ENCODE data around the gene OR10J1.

Gene OR10J1, protein sequence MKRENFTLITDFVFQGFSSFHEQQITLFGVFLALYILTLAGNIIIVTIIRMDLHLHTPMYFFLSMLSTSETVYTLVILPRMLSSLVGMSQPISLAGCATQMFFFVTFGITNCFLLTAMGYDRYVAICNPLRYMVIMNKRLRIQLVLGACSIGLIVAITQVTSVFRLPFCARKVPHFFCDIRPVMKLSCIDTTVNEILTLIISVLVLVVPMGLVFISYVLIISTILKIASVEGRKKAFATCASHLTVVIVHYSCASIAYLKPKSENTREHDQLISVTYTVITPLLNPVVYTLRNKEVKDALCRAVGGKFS
- total RNA-seq = 0 reads per million in 9 experiments

DNA sequence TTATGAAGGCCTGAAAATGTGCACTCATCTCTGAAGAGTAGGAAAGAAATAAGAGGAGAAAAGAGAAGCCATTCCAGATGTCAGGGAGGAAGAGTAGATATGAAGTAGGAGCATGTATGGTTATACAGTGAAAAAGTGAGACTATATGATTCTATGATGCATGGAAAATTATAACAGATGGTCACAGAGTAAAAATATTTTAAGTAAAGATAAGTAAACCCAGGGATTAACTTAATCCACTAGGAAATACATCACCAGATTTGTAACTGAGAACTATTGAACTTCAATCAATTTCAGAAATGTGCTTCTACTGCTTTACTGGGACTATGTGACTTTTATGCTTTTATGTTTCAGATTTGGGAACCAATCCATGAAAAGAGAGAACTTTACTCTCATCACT, at the start of gene OR10J1:
TSS of gene OR10J1 (plus strand) at position 301 of the 400 bp plus-strand sequence. CDS start at position 371, 70 bp downstream.
- ATAC-seq (replicated peaks) = no peak
- no peak within 1 kb of the TSS for H3K27ac Mint-ChIP-seq
- no peaks in the 10 kb centered on the region for H3K9me3 Mint-ChIP-seq
- H3K4me3 Mint-ChIP-seq = no peak within 1 kb of the TSS
- no peaks in the 10 kb centered on the region for H3K36me3 Mint-ChIP-seq (ENCODE audit: insufficient read depth)
- no peak for DNase-seq
- H3K4me1 Mint-ChIP-seq (ENCODE audit: low read depth in 2 of 2) = no peaks in the 10 kb centered on the region
- peaks cover 58 to 70% of the 10 kb centered on the region in 2 donors for H3K27me3 Mint-ChIP-seq

DNA sequence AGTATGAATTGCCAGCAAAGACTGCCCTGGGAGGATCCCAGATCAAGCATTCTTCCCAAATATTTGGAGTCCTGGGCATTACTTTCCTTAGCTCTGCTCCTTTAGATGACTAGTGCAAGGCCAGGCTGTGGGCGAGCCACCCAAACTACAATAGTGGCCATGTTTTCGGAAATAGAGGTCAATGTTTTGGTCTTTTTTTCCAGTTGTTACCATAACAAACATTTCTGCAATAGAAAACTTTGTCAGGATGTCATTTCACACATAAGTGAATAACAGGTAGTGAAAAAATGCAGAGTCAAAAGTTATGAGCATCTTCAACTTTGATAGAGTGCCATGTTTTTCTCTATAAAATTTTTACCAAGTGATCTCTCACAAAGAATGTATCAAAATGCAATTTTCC, 32.7 kb upstream of the OR10J1 start:
- Mint-ChIP-seq H3K36me3 (ENCODE audit: insufficient read depth) (no peaks in the 10 kb centered on the region), H3K9me3 (no peaks in the 10 kb centered on the region), H3K27ac (no peak overlapping the region), H3K4me1 (ENCODE audit: low read depth in 2 of 2) (no peaks in the 10 kb centered on the region), H3K27me3 (peaks cover 10 to 37% of the 10 kb centered on the region in 2 donors), H3K4me3 (no peak overlapping the region)
- no peak for ATAC-seq (replicated peaks)
- no peak for DNase-seq

DNA sequence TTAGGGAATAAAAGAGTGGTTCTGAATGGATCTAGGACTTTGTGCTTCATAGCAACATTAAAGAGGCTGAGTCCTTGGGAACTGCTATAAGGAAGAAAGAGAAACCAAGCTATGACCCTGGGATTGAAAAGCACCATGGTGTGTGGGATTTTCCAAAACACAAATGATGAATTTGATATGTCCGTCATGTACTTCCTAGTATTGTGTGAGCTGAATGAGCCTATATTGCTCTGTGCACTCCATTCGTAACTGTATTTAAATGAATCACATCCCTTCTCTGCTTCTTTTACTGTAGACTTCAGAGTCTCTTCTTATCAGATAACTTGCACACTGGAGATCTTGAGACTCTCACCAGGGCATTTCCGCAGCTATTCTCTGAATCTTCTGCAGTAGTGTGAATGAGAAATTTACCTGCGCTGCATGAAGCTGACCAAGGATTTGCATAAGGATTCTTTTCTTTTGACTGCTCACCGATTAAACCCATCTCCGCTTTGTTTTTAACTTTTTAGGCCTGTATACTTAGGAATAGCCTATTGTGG, 30.6 kb upstream of the OR10J1 start:
- no peak for ATAC-seq (replicated peaks)
- Mint-ChIP-seq H3K27ac (no peak overlapping the region), H3K27me3 (peaks cover 10 to 19% of the 10 kb centered on the region in 2 donors), H3K4me1 (ENCODE audit: low read depth in 2 of 2) (no peaks in the 10 kb centered on the region), H3K9me3 (no peaks in the 10 kb centered on the region), H3K36me3 (ENCODE audit: insufficient read depth) (no peaks in the 10 kb centered on the region), H3K4me3 (no peak overlapping the region)
- DNase-seq = no peak

DNA sequence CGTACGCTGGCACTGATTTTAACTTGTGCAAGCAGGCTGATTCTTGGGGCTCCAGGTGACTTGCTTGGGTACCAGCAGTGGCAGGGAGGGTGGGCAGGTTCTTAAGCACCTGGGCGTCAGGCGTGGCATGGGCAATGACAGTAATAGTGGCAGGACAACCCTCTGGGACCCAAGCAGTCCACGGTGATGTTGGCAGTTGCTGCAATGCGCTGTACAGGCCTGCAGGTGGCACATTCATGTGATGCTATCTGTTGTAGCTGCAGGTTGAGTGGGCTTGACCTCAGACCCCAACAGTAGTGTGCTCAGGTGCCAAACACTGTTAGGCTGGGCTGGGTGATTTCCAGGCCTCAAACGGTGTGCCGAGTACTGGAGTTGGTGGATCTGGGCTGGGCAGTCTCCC, 17.7 kb upstream of the OR10J1 start:
- Mint-ChIP-seq H3K9me3 (peaks cover 7 to 8% of the 10 kb centered on the region in 2 donors), H3K27ac (no peak overlapping the region), H3K27me3 (peaks cover 32 to 44% of the 10 kb centered on the region in 2 donors), H3K36me3 (ENCODE audit: insufficient read depth) (no peaks in the 10 kb centered on the region), H3K4me1 (ENCODE audit: low read depth in 2 of 2) (no peaks in the 10 kb centered on the region), H3K4me3 (no peak overlapping the region)
- DNase-seq = no peak
- no peak for ATAC-seq (replicated peaks)

DNA sequence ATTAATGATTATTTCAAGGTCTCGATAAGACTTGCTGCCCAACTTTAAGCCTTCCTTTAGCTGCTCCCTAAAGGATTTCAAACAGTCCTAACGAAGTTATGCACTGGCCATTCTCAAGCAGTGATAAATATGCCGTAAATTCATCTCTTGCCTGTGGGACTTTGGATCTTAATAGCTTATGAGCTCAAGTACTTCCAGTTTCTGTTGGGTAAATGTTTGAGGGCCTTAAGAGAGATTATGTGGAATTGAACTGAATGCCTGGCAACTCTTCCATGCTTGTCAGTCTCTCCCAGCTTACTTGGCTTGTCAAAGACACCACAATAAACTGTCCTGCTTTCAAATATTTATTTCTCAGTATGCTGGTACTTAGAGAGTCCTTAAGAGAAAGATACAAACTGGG, 11.0 kb upstream of the OR10J1 start:
- DNase-seq = no peak
- H3K27me3 Mint-ChIP-seq = peaks cover 25 to 30% of the 10 kb centered on the region in 2 donors
- H3K27ac Mint-ChIP-seq = no peak overlapping the region
- no peak overlapping the region for H3K4me3 Mint-ChIP-seq
- no peak for ATAC-seq (replicated peaks)
- H3K4me1 Mint-ChIP-seq (ENCODE audit: low read depth in 2 of 2) = no peaks in the 10 kb centered on the region
- no peaks in the 10 kb centered on the region for H3K9me3 Mint-ChIP-seq
- H3K36me3 Mint-ChIP-seq (ENCODE audit: insufficient read depth) = no peaks in the 10 kb centered on the region

DNA sequence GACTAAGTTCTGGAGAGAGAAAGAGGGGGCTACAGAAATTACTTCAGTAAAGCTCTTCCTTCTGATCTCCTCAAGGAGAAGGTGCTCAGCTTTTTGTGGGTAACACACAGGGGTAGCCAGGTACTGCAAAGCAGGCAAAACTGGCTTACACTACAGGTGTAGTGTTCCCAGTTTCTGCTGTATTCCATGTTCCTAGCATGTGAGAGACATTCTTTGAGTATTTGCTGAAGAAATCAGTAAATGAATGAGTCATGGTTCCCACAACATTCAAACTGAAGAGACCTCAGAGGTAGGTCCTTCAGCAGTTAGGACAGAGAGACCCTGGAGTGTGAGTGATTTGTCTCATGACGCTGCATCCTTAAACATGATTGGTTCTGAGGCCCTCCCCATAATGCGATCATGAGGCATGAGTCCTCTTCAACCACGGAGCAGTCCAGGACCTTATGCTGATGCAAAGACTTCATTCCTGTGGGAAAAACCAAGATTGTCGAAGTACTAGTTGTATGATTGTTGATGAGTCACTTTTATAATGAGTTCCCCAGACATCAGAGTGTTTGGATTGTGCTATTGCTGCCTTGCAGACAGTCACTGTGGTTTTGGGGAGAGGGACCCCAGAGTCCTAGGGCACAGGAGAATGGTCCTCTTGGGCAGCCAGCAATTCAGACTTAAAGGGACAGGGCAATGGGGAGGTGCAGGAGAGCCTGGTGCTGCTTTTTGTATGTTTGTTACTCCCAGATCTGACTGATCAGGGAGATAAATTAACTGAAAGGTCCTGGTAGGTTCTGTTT, 10.3 kb upstream of the OR10J1 start:
- ATAC-seq (replicated peaks) (no peak), DNase-seq (no peak)
- Mint-ChIP-seq H3K4me1 (ENCODE audit: low read depth in 2 of 2) (no peaks in the 10 kb centered on the region), H3K27ac (no peak overlapping the region), H3K27me3 (peaks cover 24 to 27% of the 10 kb centered on the region in 2 donors), H3K9me3 (no peaks in the 10 kb centered on the region), H3K36me3 (ENCODE audit: insufficient read depth) (no peaks in the 10 kb centered on the region), H3K4me3 (no peak overlapping the region)

DNA sequence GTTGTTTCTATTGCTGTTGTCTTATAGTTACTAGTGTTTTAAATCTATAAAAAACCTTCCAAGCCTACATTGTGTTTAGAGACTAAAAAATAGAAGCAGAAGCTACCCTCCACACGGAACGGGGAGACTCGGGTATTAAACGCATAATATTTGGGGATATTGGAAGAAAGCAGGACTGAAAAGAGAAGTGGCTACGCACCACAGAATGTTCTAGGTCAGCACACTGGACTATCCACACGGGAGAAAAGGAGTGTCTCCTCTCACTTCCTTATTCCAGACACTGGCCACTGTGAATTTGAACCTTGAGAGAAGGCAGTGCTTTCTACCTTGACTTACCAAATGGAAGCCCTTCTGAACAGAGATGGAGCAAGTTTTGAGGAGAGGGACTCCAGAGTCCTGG, 8.5 kb upstream of the OR10J1 start:
- Mint-ChIP-seq H3K4me1 (ENCODE audit: low read depth in 2 of 2) (no peaks in the 10 kb centered on the region), H3K27me3 (peaks cover 23 to 44% of the 10 kb centered on the region in 2 donors), H3K27ac (no peak overlapping the region), H3K36me3 (ENCODE audit: insufficient read depth) (no peaks in the 10 kb centered on the region), H3K9me3 (no peaks in the 10 kb centered on the region), H3K4me3 (no peak overlapping the region)
- DNase-seq = no peak
- no peak for ATAC-seq (replicated peaks)

DNA sequence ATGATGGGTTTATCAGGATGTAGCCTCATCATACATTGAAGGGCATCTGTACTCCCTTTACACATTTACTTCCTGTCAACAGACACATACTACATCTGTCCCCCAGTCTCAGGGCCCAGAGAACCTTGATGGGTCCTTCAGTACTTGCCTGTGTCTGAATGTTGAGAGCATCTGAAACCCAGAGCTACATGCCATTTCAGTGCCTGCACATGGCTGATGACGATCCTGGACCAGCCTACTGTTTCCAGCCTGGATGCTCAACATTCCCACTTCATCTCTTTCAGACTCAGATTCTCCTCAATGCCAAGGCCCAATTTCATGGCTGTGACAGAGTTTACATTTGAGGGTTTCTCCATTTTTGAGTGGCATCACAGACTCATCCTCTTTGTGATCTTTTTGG, 7.6 kb upstream of the OR10J1 start, which contains the start of gene OR10J4:
TSS of gene OR10J4 (plus strand) at position 301 of the 400 bp plus-strand sequence.
- DNase-seq = no peak
- Mint-ChIP-seq H3K27ac (no peak within 1 kb of the TSS), H3K9me3 (no peaks in the 10 kb centered on the region), H3K27me3 (peaks cover 32 to 53% of the 10 kb centered on the region in 2 donors), H3K4me1 (ENCODE audit: low read depth in 2 of 2) (no peaks in the 10 kb centered on the region), H3K36me3 (ENCODE audit: insufficient read depth) (no peaks in the 10 kb centered on the region), H3K4me3 (no peak within 1 kb of the TSS)
- ATAC-seq (replicated peaks) = no peak

DNA sequence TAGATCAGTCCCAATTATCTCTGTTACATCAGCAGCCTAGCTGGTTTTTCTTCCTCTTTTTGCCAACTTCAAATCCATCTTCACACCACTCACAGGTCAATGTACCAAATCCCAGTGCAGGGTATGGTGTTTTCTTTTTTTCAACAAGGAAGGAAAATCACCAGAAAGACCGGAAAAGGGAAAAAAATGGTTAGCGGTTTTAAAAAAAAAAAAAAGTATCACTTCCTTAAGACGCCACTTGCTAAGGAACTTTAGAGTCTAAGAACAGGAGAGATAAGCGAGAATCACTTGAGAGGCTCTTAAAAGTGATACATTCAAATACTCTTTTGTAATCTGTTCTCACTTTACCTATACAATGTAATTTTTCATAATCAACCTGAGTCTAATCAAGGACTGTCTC, 3.1 kb upstream of the OR10J1 start:
- ATAC-seq (replicated peaks) = no peak
- H3K4me3 Mint-ChIP-seq = no peak overlapping the region
- no peaks in the 10 kb centered on the region for H3K36me3 Mint-ChIP-seq (ENCODE audit: insufficient read depth)
- H3K9me3 Mint-ChIP-seq = no peaks in the 10 kb centered on the region
- no peak for DNase-seq
- H3K4me1 Mint-ChIP-seq (ENCODE audit: low read depth in 2 of 2) = no peaks in the 10 kb centered on the region
- no peak overlapping the region for H3K27ac Mint-ChIP-seq
- peaks cover 61 to 77% of the 10 kb centered on the region in 2 donors for H3K27me3 Mint-ChIP-seq

DNA sequence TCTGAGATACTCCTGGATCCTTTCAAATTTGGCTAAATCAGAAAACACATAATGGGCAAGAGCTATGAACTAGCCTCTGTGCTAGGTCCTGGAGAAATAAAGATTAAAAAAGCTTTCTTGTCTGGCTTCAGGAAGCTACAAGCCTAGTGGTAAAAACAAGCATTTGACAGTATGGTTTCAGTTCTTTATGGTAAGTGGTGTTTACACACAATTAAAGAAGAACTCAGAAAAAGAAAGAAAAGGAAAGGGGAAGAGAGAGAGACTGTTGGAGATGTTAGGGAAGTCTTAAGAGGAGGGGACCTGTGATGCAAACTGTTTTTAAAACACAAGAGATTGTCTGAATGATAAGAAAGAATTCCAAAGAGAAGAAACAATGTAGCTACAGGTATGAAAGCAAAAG, 1.8 kb downstream of the OR10J1 start:
- Mint-ChIP-seq H3K9me3 (no peaks in the 10 kb centered on the region), H3K4me3 (no peak overlapping the region), H3K36me3 (ENCODE audit: insufficient read depth) (no peaks in the 10 kb centered on the region), H3K27me3 (peaks cover 50 to 62% of the 10 kb centered on the region in 2 donors), H3K27ac (no peak overlapping the region), H3K4me1 (ENCODE audit: low read depth in 2 of 2) (no peaks in the 10 kb centered on the region)
- no peak for ATAC-seq (replicated peaks)
- DNase-seq = no peak

DNA sequence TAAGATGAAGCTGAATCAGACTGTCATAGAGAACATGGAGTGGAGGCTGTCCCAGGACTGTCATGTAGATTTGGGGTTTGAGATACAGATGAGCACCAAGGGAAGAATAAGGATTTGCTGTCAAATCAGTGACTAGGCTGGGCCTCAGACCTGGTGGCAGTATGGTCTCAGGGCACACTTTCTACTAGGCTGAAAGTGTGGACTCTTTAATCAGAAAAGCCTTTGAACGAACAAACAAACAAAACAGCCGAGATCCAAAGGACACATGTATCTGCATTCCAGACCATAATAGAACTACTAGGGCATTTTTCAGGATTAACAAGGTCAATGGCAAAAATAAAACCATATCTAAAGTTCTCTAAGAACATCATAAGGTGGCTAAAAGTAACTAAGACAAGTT, 2.9 kb downstream of the OR10J1 start:
- peaks cover 54 to 66% of the 10 kb centered on the region in 2 donors for H3K27me3 Mint-ChIP-seq
- H3K27ac Mint-ChIP-seq = no peak overlapping the region
- no peak for DNase-seq
- H3K4me3 Mint-ChIP-seq = no peak overlapping the region
- no peaks in the 10 kb centered on the region for H3K4me1 Mint-ChIP-seq (ENCODE audit: low read depth in 2 of 2)
- no peaks in the 10 kb centered on the region for H3K36me3 Mint-ChIP-seq (ENCODE audit: insufficient read depth)
- H3K9me3 Mint-ChIP-seq = no peaks in the 10 kb centered on the region
- no peak for ATAC-seq (replicated peaks)

DNA sequence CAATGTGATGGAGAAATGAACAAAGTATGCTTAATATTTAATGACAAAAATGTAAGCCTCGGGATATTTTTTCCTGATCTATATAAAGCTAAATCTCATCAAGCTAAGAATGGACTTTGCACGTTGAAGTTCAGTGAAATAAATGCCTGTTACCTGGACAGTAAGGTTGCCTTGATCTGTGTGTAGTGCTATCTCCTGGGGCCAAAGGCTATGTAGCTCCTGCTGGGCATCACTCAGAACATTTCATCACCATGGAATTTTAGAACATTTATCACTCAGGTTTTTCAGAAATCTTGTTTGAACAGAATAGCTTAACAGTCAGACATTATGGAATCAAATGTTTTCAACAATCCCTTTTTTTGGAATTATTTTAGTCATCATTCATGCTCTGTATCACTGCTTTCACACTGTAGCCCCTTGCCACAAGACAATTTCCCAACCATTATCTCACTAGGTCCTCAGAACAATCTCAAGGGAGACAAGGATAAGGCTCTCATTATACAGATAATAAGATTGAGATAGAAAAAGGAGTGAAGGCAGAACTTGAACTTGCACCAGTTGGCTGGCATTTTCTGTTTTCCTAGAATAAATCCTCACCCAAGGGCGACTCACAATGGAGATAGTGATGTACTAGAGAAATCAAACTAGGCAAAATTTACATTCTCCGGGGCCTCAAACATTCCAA, 3.7 kb downstream of the OR10J1 start:
- H3K27me3 Mint-ChIP-seq = peaks cover 48 to 67% of the 10 kb centered on the region in 2 donors
- no peak for ATAC-seq (replicated peaks)
- no peaks in the 10 kb centered on the region for H3K4me1 Mint-ChIP-seq (ENCODE audit: low read depth in 2 of 2)
- no peak for DNase-seq
- no peak overlapping the region for H3K27ac Mint-ChIP-seq
- H3K9me3 Mint-ChIP-seq = no peaks in the 10 kb centered on the region
- H3K36me3 Mint-ChIP-seq (ENCODE audit: insufficient read depth) = no peaks in the 10 kb centered on the region
- H3K4me3 Mint-ChIP-seq = no peak overlapping the region

DNA sequence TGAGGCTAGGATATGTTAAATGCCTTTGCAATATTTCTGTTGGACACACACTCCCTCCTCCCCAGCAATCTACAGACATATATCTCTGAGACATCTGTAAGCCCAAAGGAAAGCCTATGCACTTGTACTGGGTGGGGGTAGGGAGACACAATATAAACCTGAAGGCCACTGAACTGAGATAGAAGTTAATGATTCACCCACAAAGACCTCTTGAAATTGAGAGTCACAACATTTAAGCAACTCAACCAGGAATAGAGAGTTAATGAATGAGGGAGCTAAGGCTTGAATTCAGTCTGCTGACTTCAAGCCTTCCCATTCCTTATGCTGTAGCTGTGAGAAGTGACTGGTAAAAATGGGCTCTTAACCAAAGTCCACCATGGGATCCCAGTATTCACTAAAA, 5.0 kb downstream of the OR10J1 start:
- no peak for DNase-seq
- H3K9me3 Mint-ChIP-seq = no peaks in the 10 kb centered on the region
- H3K27me3 Mint-ChIP-seq = peaks cover 40 to 62% of the 10 kb centered on the region in 2 donors
- H3K36me3 Mint-ChIP-seq (ENCODE audit: insufficient read depth) = no peaks in the 10 kb centered on the region
- H3K4me1 Mint-ChIP-seq (ENCODE audit: low read depth in 2 of 2) = no peaks in the 10 kb centered on the region
- no peak for ATAC-seq (replicated peaks)
- no peak overlapping the region for H3K4me3 Mint-ChIP-seq
- H3K27ac Mint-ChIP-seq = no peak overlapping the region
